Measurements from ENCODE around the gene LRRC8C.
"Not testable (repeated sequence)": the region's sequence is repeated elsewhere in the genome, so short reads cannot be mapped to it uniquely, and the experiment has no call there.

Gene LRRC8C

GRCh38 chr1:89624314-89624713, 8.6 kb upstream of the LRRC8C start:
- DNase-seq (ENCODE audit: low read depth), result no peak
- TF ChIP-seq CTCF (IDR thresholded peaks at IDR 0.05; ENCODE audit: insufficient read depth, low read depth, low read length, missing control alignments), result no peak
- H3K4me3 ChIP-seq (ENCODE audit: low read length), result no peak overlapping the region

- no peak for DNase-seq (ENCODE audit: low read depth)
- no peak for TF ChIP-seq CTCF (IDR thresholded peaks at IDR 0.05; ENCODE audit: insufficient read depth, low read depth, low read length, missing control alignments)
- H3K4me3 ChIP-seq (ENCODE audit: low read length), result no peak overlapping the region
These were observed 8.1 kb upstream of the LRRC8C start for GRCh38 chr1:89624715-89625323.

- no peak for DNase-seq (ENCODE audit: low read depth)
These were observed 5.3 kb upstream of the LRRC8C start for GRCh38 chr1:89627596-89627962.

GRCh38 chr1:89629146-89629545, 3.8 kb upstream of the LRRC8C start:
- DNase-seq (ENCODE audit: low read depth), result no peak
- TF ChIP-seq CTCF (IDR thresholded peaks at IDR 0.05; ENCODE audit: insufficient read depth, low read depth, low read length, missing control alignments), result no peak
- H3K4me3 ChIP-seq (ENCODE audit: low read length), result no peak overlapping the region

More at GRCh38 chr1:89627596-89627962, 5.3 kb upstream of the LRRC8C start:
- TF ChIP-seq CTCF (IDR thresholded peaks at IDR 0.05; ENCODE audit: insufficient read depth, low read depth, low read length, missing control alignments), result no peak
- no peak overlapping the region for H3K4me3 ChIP-seq (ENCODE audit: low read length)

- DNase-seq (ENCODE audit: low read depth); H3K4me3 ChIP-seq (ENCODE audit: low read length): not testable (repeated sequence)
These were observed 3.3 kb upstream of the LRRC8C start for GRCh38 chr1:89629600-89629999.

- no peak for DNase-seq (ENCODE audit: low read depth)
- TF ChIP-seq CTCF (IDR thresholded peaks at IDR 0.05; ENCODE audit: insufficient read depth, low read depth, low read length, missing control alignments), result no peak
- H3K4me3 ChIP-seq (ENCODE audit: low read length), result no peak overlapping the region
These were observed 2.9 kb upstream of the LRRC8C start for GRCh38 chr1:89630048-89630447.

- peak overlapping the region; percentile 76 for H3K4me3 ChIP-seq (ENCODE audit: low read length)
- no peak for TF ChIP-seq CTCF (IDR thresholded peaks at IDR 0.05; ENCODE audit: insufficient read depth, low read depth, low read length, missing control alignments)
- DNase-seq (ENCODE audit: low read depth), result no peak
These were observed 884 bp upstream of the LRRC8C start for GRCh38 chr1:89631816-89632656.
